Measurements from ENCODE around the gene IFNGR1.
A peak's percentile ranks its signal among the peaks of the same experiment; 100 is the strongest.

IFNGR1 gene

DNA sequence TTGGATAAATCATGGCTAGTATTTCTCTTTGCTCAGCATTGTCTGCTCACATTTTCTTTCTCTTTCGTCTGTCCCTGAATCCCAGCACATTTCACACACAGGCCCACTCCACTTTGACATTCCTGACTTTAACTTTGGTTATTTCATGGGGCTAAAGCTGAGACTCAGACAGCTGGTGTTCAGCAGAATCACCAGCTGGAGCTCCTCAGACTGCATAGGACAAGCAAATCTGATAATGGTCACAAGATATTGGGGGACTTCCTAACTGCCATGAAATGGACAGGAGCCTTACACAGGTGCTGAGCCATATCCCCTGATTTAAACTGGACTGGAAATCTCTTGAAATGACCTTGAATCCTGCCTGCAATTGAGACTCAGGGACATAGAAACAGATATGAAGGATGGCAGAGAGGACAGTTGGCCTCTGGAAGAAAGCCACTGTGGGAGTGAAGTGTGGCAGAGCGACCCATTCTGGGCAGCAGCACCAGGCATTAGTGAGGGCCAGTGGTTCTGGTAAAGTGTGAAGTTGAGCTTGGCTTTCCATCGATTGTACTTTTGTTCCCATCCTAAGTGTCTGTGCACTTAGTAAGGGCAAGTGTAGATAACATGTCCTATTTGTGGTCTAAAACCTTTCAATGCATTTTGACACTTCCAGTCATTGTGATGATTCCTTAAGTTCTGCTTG, 10.0 kb upstream of the IFNGR1 start:
- TF ChIP-seq, protein P1, sequence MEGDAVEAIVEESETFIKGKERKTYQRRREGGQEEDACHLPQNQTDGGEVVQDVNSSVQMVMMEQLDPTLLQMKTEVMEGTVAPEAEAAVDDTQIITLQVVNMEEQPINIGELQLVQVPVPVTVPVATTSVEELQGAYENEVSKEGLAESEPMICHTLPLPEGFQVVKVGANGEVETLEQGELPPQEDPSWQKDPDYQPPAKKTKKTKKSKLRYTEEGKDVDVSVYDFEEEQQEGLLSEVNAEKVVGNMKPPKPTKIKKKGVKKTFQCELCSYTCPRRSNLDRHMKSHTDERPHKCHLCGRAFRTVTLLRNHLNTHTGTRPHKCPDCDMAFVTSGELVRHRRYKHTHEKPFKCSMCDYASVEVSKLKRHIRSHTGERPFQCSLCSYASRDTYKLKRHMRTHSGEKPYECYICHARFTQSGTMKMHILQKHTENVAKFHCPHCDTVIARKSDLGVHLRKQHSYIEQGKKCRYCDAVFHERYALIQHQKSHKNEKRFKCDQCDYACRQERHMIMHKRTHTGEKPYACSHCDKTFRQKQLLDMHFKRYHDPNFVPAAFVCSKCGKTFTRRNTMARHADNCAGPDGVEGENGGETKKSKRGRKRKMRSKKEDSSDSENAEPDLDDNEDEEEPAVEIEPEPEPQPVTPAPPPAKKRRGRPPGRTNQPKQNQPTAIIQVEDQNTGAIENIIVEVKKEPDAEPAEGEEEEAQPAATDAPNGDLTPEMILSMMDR (IDR thresholded peaks at IDR 0.05; ENCODE audit: insufficient read depth, low read length, poor library complexity, severe bottlenecking), result no peak
- no peaks in the 10 kb centered on the region for H3K27me3 ChIP-seq (replicated peaks; ENCODE audit: control insufficient read depth, insufficient read depth, low read length)
- DNase-seq (ENCODE audit: extremely low read depth, insufficient read length), result no peak
- no peak overlapping the region for H3K4me3 ChIP-seq (replicated peaks; ENCODE audit: low read depth, low read length)
- no peaks in the 10 kb centered on the region for H3K36me3 ChIP-seq (ENCODE audit: control insufficient read depth, insufficient read depth, low read length)

DNA sequence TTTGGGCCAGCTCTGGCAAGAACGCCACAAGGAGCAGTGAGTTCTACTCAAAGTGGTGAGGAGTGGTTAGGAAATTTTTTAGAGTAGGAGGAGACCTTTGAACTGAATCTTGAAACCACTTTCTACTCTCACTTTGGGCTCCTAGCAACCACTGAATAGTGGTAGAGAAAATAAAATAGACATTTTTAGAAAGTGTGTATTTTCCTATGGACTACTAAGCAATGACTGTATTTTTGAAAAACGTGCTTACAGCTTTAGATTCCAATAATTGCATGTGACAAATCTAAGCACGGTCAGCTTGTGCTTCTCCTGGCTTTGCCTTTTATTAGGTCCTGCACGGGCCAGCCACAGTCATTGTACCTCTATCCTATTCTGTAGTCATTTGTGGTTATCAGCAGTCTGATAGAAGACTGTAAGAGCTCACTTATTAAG, 8.7 kb upstream of the IFNGR1 start:
- no peak for DNase-seq (ENCODE audit: extremely low read depth, insufficient read length)
- TF ChIP-seq, protein P1 (IDR thresholded peaks at IDR 0.05; ENCODE audit: insufficient read depth, low read length, poor library complexity, severe bottlenecking), result no peak
- H3K27me3 ChIP-seq (replicated peaks; ENCODE audit: control insufficient read depth, insufficient read depth, low read length), result no peaks in the 10 kb centered on the region

DNA sequence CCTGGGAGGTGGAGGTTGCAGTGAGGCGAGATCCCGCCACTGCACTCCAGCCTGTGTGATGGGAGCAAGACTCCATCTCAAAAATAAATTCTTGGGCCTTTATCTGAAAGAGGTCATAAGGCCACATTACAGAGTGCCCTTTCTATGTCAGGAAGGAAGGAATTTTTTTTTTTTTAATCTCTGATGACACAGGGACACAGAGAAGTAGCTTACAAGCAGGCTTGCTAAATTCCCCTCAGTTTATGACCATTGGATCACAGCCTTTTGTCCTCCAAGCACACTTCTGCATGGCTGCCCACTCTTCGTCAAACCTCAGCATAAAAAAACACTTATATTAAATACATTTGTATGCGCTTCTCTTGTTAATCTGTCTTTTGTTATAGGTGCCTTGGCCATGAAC, 7.5 kb upstream of the IFNGR1 start:
- H3K4me3 ChIP-seq (replicated peaks; ENCODE audit: low read depth, low read length), result no peak overlapping the region
- no peak for DNase-seq (ENCODE audit: extremely low read depth, insufficient read length)
- TF ChIP-seq, protein P1 (IDR thresholded peaks at IDR 0.05; ENCODE audit: insufficient read depth, low read length, poor library complexity, severe bottlenecking), result no peak
- no peaks in the 10 kb centered on the region for H3K27me3 ChIP-seq (replicated peaks; ENCODE audit: control insufficient read depth, insufficient read depth, low read length)
- no peaks in the 10 kb centered on the region for H3K36me3 ChIP-seq (ENCODE audit: control insufficient read depth, insufficient read depth, low read length)

More for the DNA sequence above, 8.7 kb upstream of the IFNGR1 start:
- H3K36me3 ChIP-seq (ENCODE audit: control insufficient read depth, insufficient read depth, low read length), result no peaks in the 10 kb centered on the region
- H3K4me3 ChIP-seq (replicated peaks; ENCODE audit: low read depth, low read length), result no peak overlapping the region

GRCh38 chr6:137224799-137225198, 5.6 kb upstream of the IFNGR1 start:
- TF ChIP-seq, protein P1 (IDR thresholded peaks at IDR 0.05; ENCODE audit: insufficient read depth, low read length, poor library complexity, severe bottlenecking), result no peak
- peak; percentile 49 for DNase-seq (ENCODE audit: extremely low read depth, insufficient read length)
- Histone ChIP-seq H3K36me3 (ENCODE audit: control insufficient read depth, insufficient read depth, low read length) (no peaks in the 10 kb centered on the region), H3K27me3 (replicated peaks; ENCODE audit: control insufficient read depth, insufficient read depth, low read length) (no peaks in the 10 kb centered on the region), H3K4me3 (replicated peaks; ENCODE audit: low read depth, low read length) (no peak overlapping the region)

DNA sequence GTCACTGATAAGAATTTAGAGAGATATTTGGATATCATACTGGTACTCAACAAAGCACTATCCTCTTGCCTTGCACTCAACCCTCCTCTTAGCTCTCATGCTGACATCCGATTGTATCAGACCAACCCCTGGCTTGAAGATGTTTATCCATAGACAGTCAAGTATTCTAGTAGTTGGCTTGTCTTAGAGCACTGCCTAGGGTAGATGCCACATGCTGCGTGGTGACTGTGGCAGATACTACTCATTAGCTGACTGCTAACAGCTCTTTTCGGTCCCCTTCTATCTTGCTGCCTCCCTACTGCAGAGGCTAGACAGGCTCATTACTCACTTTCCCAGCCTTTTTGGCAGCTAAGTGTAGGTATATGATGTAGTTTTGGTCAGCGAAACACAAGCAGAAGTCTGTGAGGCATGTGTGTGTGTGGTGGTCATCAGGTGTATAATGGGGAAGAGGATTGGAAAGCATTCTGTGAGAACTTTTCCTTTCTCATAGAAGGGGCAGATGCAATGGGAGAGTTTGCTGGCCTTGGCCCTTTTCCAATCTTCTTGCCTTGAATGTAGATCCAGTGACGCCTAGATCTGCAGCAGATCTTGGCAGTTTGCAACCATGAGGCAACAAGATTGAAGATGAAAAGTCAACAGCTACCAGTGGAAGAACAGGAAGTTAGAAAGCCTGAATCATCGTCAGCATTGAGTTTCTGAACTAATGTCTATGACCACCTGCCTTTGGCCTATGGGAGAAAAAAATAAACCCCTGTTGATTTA, 4.4 kb upstream of the IFNGR1 start:
- no peaks in the 10 kb centered on the region for H3K36me3 ChIP-seq (ENCODE audit: control insufficient read depth, insufficient read depth, low read length)
- H3K27me3 ChIP-seq (replicated peaks; ENCODE audit: control insufficient read depth, insufficient read depth, low read length), result no peaks in the 10 kb centered on the region
- TF ChIP-seq, protein P1 (IDR thresholded peaks at IDR 0.05; ENCODE audit: insufficient read depth, low read length, poor library complexity, severe bottlenecking), result no peak
- no peak for DNase-seq (ENCODE audit: extremely low read depth, insufficient read length)
- no peak overlapping the region for H3K4me3 ChIP-seq (replicated peaks; ENCODE audit: low read depth, low read length)

Data from GM06990 (cell line).